Measurements from ENCODE around the gene TMEM125.

Gene TMEM125

GRCh38 chr1:43233631-43234030 is 36.2 kb upstream of the TMEM125 start:
- Histone ChIP-seq H3K9me2 (replicated peaks; ENCODE audit: control insufficient read depth, low read length) (no peaks in the 10 kb centered on the region), H3F3A (ENCODE audit: control insufficient read depth, insufficient read depth) (no peaks in the 10 kb centered on the region), H4K20me1 (ENCODE audit: control insufficient read depth, insufficient read depth, low read depth, low read length) (no peaks in the 10 kb centered on the region), H3K27ac (ENCODE audit: low read depth, low read length) (no peak overlapping the region), H3K9me3 (ENCODE audit: control insufficient read depth, insufficient read depth, low read length) (no peaks in the 10 kb centered on the region), H3K4me1 (ENCODE audit: control insufficient read depth, low read length) (peaks cover 5% of the 10 kb centered on the region), H3K4me3 (ENCODE audit: low read length) (no peak overlapping the region), H3K36me3 (ENCODE audit: control insufficient read depth, low read length) (no peaks in the 10 kb centered on the region), H3K27me3 (ENCODE audit: control insufficient read depth, low read length) (no peaks in the 10 kb centered on the region), H3K79me2 (ENCODE audit: control insufficient read depth, low read length) (no peaks in the 10 kb centered on the region), H3K4me2 (ENCODE audit: low read length) (no peak overlapping the region)
- no peak for TF ChIP-seq EZH2phosphoT487 (IDR thresholded peaks at IDR 0.05; ENCODE audit: borderline replicate concordance, low read length)
- TF ChIP-seq CTCF (IDR thresholded peaks at IDR 0.05; ENCODE audit: low read depth, low read length, poor library complexity, severe bottlenecking), result no peak

- no peaks in the 10 kb centered on the region for H3K27me3 ChIP-seq (ENCODE audit: control insufficient read depth, low read length)
- H3K27ac ChIP-seq (ENCODE audit: low read depth, low read length), result no peak overlapping the region
- H3K79me2 ChIP-seq (ENCODE audit: control insufficient read depth, low read length), result no peaks in the 10 kb centered on the region
- no peaks in the 10 kb centered on the region for H3K36me3 ChIP-seq (ENCODE audit: control insufficient read depth, low read length)
- no peak overlapping the region for H3K4me2 ChIP-seq (ENCODE audit: low read length)
- no peaks in the 10 kb centered on the region for H3F3A ChIP-seq (ENCODE audit: control insufficient read depth, insufficient read depth)
- no peaks in the 10 kb centered on the region for H3K9me2 ChIP-seq (replicated peaks; ENCODE audit: control insufficient read depth, low read length)
- H3K9me3 ChIP-seq (ENCODE audit: control insufficient read depth, insufficient read depth, low read length), result no peaks in the 10 kb centered on the region
- H4K20me1 ChIP-seq (ENCODE audit: control insufficient read depth, insufficient read depth, low read depth, low read length), result no peaks in the 10 kb centered on the region
- TF ChIP-seq EZH2phosphoT487 (IDR thresholded peaks at IDR 0.05; ENCODE audit: borderline replicate concordance, low read length) (no peak), CTCF (IDR thresholded peaks at IDR 0.05; ENCODE audit: low read depth, low read length, poor library complexity, severe bottlenecking) (no peak)
- H3K4me3 ChIP-seq (ENCODE audit: low read length), result no peak overlapping the region
- peaks cover 12% of the 10 kb centered on the region for H3K4me1 ChIP-seq (ENCODE audit: control insufficient read depth, low read length)
Observed at GRCh38 chr1:43234267-43234666, 35.5 kb upstream of the TMEM125 start.

GRCh38 chr1:43235040-43235439 is 34.7 kb upstream of the TMEM125 start:
- Histone ChIP-seq H3K4me2 (ENCODE audit: low read length) (no peak overlapping the region), H3K27me3 (ENCODE audit: control insufficient read depth, low read length) (no peaks in the 10 kb centered on the region), H3F3A (ENCODE audit: control insufficient read depth, insufficient read depth) (peaks cover 3% of the 10 kb centered on the region), H3K4me3 (ENCODE audit: low read length) (no peak overlapping the region), H3K9me2 (replicated peaks; ENCODE audit: control insufficient read depth, low read length) (no peaks in the 10 kb centered on the region), H3K4me1 (ENCODE audit: control insufficient read depth, low read length) (peaks cover 20% of the 10 kb centered on the region), H3K9me3 (ENCODE audit: control insufficient read depth, insufficient read depth, low read length) (no peaks in the 10 kb centered on the region), H3K27ac (ENCODE audit: low read depth, low read length) (no peak overlapping the region), H4K20me1 (ENCODE audit: control insufficient read depth, insufficient read depth, low read depth, low read length) (no peaks in the 10 kb centered on the region), H3K36me3 (ENCODE audit: control insufficient read depth, low read length) (no peaks in the 10 kb centered on the region), H3K79me2 (ENCODE audit: control insufficient read depth, low read length) (no peaks in the 10 kb centered on the region)
- no peak for TF ChIP-seq CTCF (IDR thresholded peaks at IDR 0.05; ENCODE audit: low read depth, low read length, poor library complexity, severe bottlenecking)
- TF ChIP-seq EZH2phosphoT487 (IDR thresholded peaks at IDR 0.05; ENCODE audit: borderline replicate concordance, low read length), result no peak
